T1000 (cell line): ENCODE data around the gene TSACC.
A peak's percentile ranks its signal among the peaks of the same experiment; 100 is the strongest.
"Not testable (repeated sequence)": the region's sequence is repeated elsewhere in the genome, so short reads cannot be mapped to it uniquely, and the experiment has no call there.

Source experiments
- DNase-seq: peaks from one replicate; lab custom pipeline; 2025; ENCODE audit warnings: mixed read lengths; lab: John Stamatoyannopoulos, UW

Gene TSACC

GRCh38 chr1:156338180-156338976, at the start of gene TSACC, which contains the start of gene CCT3:
Gene TSACC, plus strand, starts transcription at chr1:156338526. Its CDS starts 1,232 bp downstream, at chr1:156339758.
Gene CCT3, minus strand, starts transcription at chr1:156338292. Its CDS starts 108 bp downstream, at chr1:156338184.
- DNase-seq: peak; percentile 98

- DNase-seq: no peak
Observed at GRCh38 chr1:156289857-156290256, 48.5 kb upstream of the TSACC start.

- peak; percentile 41 for DNase-seq
Observed at GRCh38 chr1:156291226-156292061, 46.9 kb upstream of the TSACC start.

- no peak for DNase-seq
Observed at GRCh38 chr1:156293098-156293434, 45.3 kb upstream of the TSACC start.

- no peak for DNase-seq
Observed at GRCh38 chr1:156293895-156294294, 44.4 kb upstream of the TSACC start.

GRCh38 chr1:156295391-156295947, 42.9 kb upstream of the TSACC start, which contains the start of gene GLMP:
Gene GLMP, minus strand, starts transcription at chr1:156295679. Its CDS starts 34 bp downstream, at chr1:156295645.
- DNase-seq: no peak

- DNase-seq: no peak
Observed at GRCh38 chr1:156298852-156299357, 39.4 kb upstream of the TSACC start, which contains the start of gene VHLL. Gene VHLL, minus strand, starts transcription at chr1:156299307. Its CDS starts 118 bp downstream, at chr1:156299189.

- no peak for DNase-seq
Observed at GRCh38 chr1:156303241-156303640, 35.1 kb upstream of the TSACC start.

GRCh38 chr1:156305215-156305614, 33.1 kb upstream of the TSACC start:
- no peak for DNase-seq

GRCh38 chr1:156308078-156308477, 30.2 kb upstream of the TSACC start:
- DNase-seq: no peak

- no peak for DNase-seq
Observed at GRCh38 chr1:156310962-156311361, 27.4 kb upstream of the TSACC start.

GRCh38 chr1:156316909-156317308, 21.4 kb upstream of the TSACC start:
- no peak for DNase-seq

- no peak for DNase-seq
Observed at GRCh38 chr1:156319664-156320063, 18.7 kb upstream of the TSACC start.

GRCh38 chr1:156320560-156320959, 17.8 kb upstream of the TSACC start:
- no peak for DNase-seq

GRCh38 chr1:156323179-156323578, 15.1 kb upstream of the TSACC start:
- DNase-seq: not testable (repeated sequence)

GRCh38 chr1:156336242-156336641, 2.1 kb upstream of the TSACC start:
- no peak for DNase-seq

GRCh38 chr1:156337052-156337887, 1.1 kb upstream of the TSACC start:
- no peak for DNase-seq

- no peak for DNase-seq
Observed at GRCh38 chr1:156337888-156338179, 492 bp upstream of the TSACC start.

- DNase-seq: no peak
Observed at GRCh38 chr1:156342166-156342955, 4.0 kb downstream of the TSACC start.

GRCh38 chr1:156344409-156344808, 6.1 kb downstream of the TSACC start:
- no peak for DNase-seq

- not testable (repeated sequence) for DNase-seq
Observed at GRCh38 chr1:156346035-156346434, 7.7 kb downstream of the TSACC start.
